Left kidney (tissue), 2 donors: Measurements from ENCODE around the gene PDE6B. TPM values are rescaled to one million over a fixed set of nuclear protein-coding genes. Genes with fewer than 3 reads are reported as not detected.
"Not testable (repeated sequence)": the region's sequence is repeated elsewhere in the genome, so short reads cannot be mapped to it uniquely, and the experiment has no call there.

Source experiments
- DNase-seq: peaks from one replicate; pipeline ENCODE4 v3.0.0-alpha.2; 2013
- polyA plus RNA-seq: library from polyadenylated mRNA; unstranded; fragments of 120-200 nt; gene quantifications from one replicate; pipeline ENCODE4 v1.2.1, GENCODE V29; 2013; ENCODE audit not compliant: insufficient read length

Gene PDE6B
- polyA plus RNA-seq, 1 donor, result 41.4 TPM

- not testable (repeated sequence) for DNase-seq
These were observed 44.6 kb downstream of the PDE6B start for GRCh38 chr4:669806-670559.

GRCh38 chr4:671769-672168 lies 46.4 kb downstream of the PDE6B start:
- DNase-seq, result no peak

GRCh38 chr4:673349-674091 lies 48.1 kb downstream of the PDE6B start:
- DNase-seq, result no peak

GRCh38 chr4:674172-675035 lies 49.0 kb downstream of the PDE6B start, which contains the start of the genes ATP5ME and MYL5:
ATP5ME (minus strand) TSS chr4:674276; CDS start chr4:674247, 29 bp downstream.
MYL5 (plus strand) TSS chr4:674542; CDS start chr4:678027, 3,485 bp downstream.
- DNase-seq, result peak; percentile 96

GRCh38 chr4:675036-675882 lies 49.9 kb downstream of the PDE6B start:
- no peak for DNase-seq

GRCh38 chr4:675980-676870 lies 50.9 kb downstream of the PDE6B start:
- DNase-seq, result no peak

GRCh38 chr4:676871-677235 lies 51.5 kb downstream of the PDE6B start:
- no peak for DNase-seq

GRCh38 chr4:677431-678293 lies 52.3 kb downstream of the PDE6B start:
- DNase-seq, result no peak

GRCh38 chr4:678331-679103 lies 53.1 kb downstream of the PDE6B start:
- DNase-seq, result no peak

- DNase-seq, result no peak
These were observed 53.7 kb downstream of the PDE6B start for GRCh38 chr4:679104-679481.

GRCh38 chr4:679629-680028 lies 54.3 kb downstream of the PDE6B start:
- no peak for DNase-seq

GRCh38 chr4:680091-680490 lies 54.7 kb downstream of the PDE6B start:
- DNase-seq, result no peak

GRCh38 chr4:680551-680927 lies 55.2 kb downstream of the PDE6B start:
- no peak for DNase-seq

GRCh38 chr4:680928-681645 lies 55.7 kb downstream of the PDE6B start:
- DNase-seq, result no peak

GRCh38 chr4:681736-682451 lies 56.5 kb downstream of the PDE6B start:
- DNase-seq, result no peak

- DNase-seq, result no peak
These were observed 57.3 kb downstream of the PDE6B start for GRCh38 chr4:682490-683172.
